K562 (cell line): ENCODE measurements around the gene ZNF213. TPM values are rescaled to one million over a fixed set of nuclear protein-coding genes. Genes with fewer than 3 reads are reported as not detected.

Source experiments
- ARHGAP35 ChIP-seq: fragments of 450-650 bp; IDR thresholded peaks from 2 replicates; pipeline ENCODE4 v1.6.1; 2018; ENCODE audit not compliant: partially characterized antibody
- CHD2 ChIP-seq: IDR thresholded peaks from 2 replicates; pipeline ENCODE4 v1.6.1; 2011; ENCODE audit warnings: low read depth, low read length
- E2F4 ChIP-seq: sonication (generic); formaldehyde crosslinking; IDR thresholded peaks from 2 replicates; pipeline ENCODE4 v1.8.0; 2022; ENCODE audit warnings: mild to moderate bottlenecking, low read depth, missing genetic modification reagents
- EP400 ChIP-seq: fragments of 450-650 bp; IDR thresholded peaks from 2 replicates; pipeline ENCODE4 v1.6.1; 2017; ENCODE audit warnings: antibody characterized with exemption, mild to moderate bottlenecking, moderate library complexity
- FOXA3 ChIP-seq, 2 experiments: fragments of 450-650 bp in 1 of 2; sonication (generic) in 1 of 2; formaldehyde crosslinking; IDR thresholded peaks in 1 of 2; conservative IDR thresholded peaks in 1 of 2; 2 replicates each; pipeline versions ENCODE4 v1.4.0 to v1.8.0; 2020 to 2022; ENCODE audit warnings: mild to moderate bottlenecking in 2 of 2, missing genetic modification reagents in 1 of 2
- FUS ChIP-seq: fragments of 200-400 bp; formaldehyde crosslinking; optimal IDR thresholded peaks from 2 replicates; pipeline ENCODE3; 2017; ENCODE audit warnings: low read depth, low read length
- GATAD2A ChIP-seq: fragments of 450-650 bp; IDR thresholded peaks from 2 replicates; pipeline ENCODE4 v1.6.1; 2017
- MECOM ChIP-seq: fragments of 250-450 bp; sonication (Bioruptor Pico); IDR thresholded peaks from 2 replicates; pipeline ENCODE4 v1.8.0; 2022; ENCODE audit warnings: inconsistent platforms
- MEF2A ChIP-seq: IDR thresholded peaks from 2 replicates; pipeline ENCODE4 v1.6.1; 2011; ENCODE audit warnings: low read depth, mild to moderate bottlenecking, low read length, moderate library complexity; ENCODE audit not compliant: control insufficient read depth
- PHB ChIP-seq: fragments of 250-450 bp; sonication (Bioruptor Pico); IDR thresholded peaks from 2 replicates; pipeline ENCODE4 v1.5.0; 2021
- PHF20 ChIP-seq: fragments of 450-650 bp; IDR thresholded peaks from 2 replicates; pipeline ENCODE4 v1.6.1; 2018; ENCODE audit not compliant: partially characterized antibody
- POLR2AphosphoS2 ChIP-seq: IDR thresholded peaks from 2 replicates; pipeline ENCODE4 v1.6.1; 2012; ENCODE audit warnings: low read length, improper control_type of control experiment
- SIX5 ChIP-seq, 2 experiments: IDR thresholded peaks; 2 replicates each; pipeline ENCODE4 v1.6.1; 2011; ENCODE audit warnings: low read length in 2 of 2, borderline replicate concordance in 1 of 2, low read depth in 1 of 2, mild to moderate bottlenecking in 1 of 2, moderate library complexity in 1 of 2; ENCODE audit not compliant: insufficient read depth in 1 of 2
- SRSF9 ChIP-seq: fragments of 200-400 bp; formaldehyde crosslinking; IDR thresholded peaks from 2 replicates; pipeline ENCODE4 v1.6.1; 2017; ENCODE audit warnings: low read depth, low read length, borderline replicate concordance
- STAG1 ChIP-seq: sonication (generic); formaldehyde crosslinking; IDR thresholded peaks from 2 replicates; pipeline ENCODE4 v1.5.0; 2020; ENCODE audit warnings: missing genetic modification reagents, borderline replicate concordance
- TAF9B ChIP-seq: fragments of 450-650 bp; IDR thresholded peaks from 2 replicates; pipeline ENCODE4 v1.6.1; 2018; ENCODE audit warnings: mild to moderate bottlenecking; ENCODE audit not compliant: partially characterized antibody
- ZNF24 ChIP-seq: fragments of 450-650 bp; IDR thresholded peaks from 2 replicates; pipeline ENCODE4 v1.6.1; 2016
- ZNF311 ChIP-seq: fragments of 250-450 bp; sonication (Bioruptor Pico); IDR thresholded peaks from 2 replicates; pipeline ENCODE4 v1.4.0; 2020; ENCODE audit warnings: mild to moderate bottlenecking, moderate library complexity
- ZNF431 ChIP-seq: sonication (generic); formaldehyde crosslinking; IDR thresholded peaks from 2 replicates; pipeline ENCODE4 v1.8.0; 2022; ENCODE audit warnings: mild to moderate bottlenecking, missing genetic modification reagents
- polyA plus RNA-seq, 8 experiments: library from polyadenylated mRNA; depleted of rRNA in 4 of 8; stranded (reverse) in 5 of 8; unstranded in 3 of 8; fragments of >200 nt; fragmentation: Nextera tagmentation in 2 of 8; fragmentation: Illumina TruSeq in 1 of 8; extraction: Ambion mirVana in 2 of 8; extraction: Trizol in 1 of 8; gene quantifications; 2 replicates each; pipeline versions ENCODE4 v1.2.1 to v1.2.3, GENCODE V29; 2011 to 2014; ENCODE audit warnings: inconsistent platforms in 1 of 8, missing spikeins in 1 of 8
- total RNA-seq, 7 experiments: library from RNA; depleted of rRNA in 6 of 7; stranded (reverse); fragments of >200 nt in 6 of 7; fragmentation: Illumina TruSeq in 2 of 7; extraction: Trizol in 2 of 7; gene quantifications; 2 replicates each; pipeline versions ENCODE4 v1.2.1 to v1.2.3, GENCODE V29; 2011 to 2021; ENCODE audit warnings: low replicate concordance in 1 of 7
- TF ChIP-seq, protein P1 (sequence below), 2 experiments: IDR thresholded peaks; 2 replicates each; pipeline ENCODE4 v1.6.1; 2011; ENCODE audit warnings: borderline replicate concordance in 1 of 2, control low read depth in 1 of 2, low read depth in 1 of 2, low read length in 1 of 2, mild to moderate bottlenecking in 1 of 2, mixed read lengths in 1 of 2, moderate library complexity in 1 of 2; ENCODE audit not compliant: insufficient read depth in 1 of 2, insufficient read length in 1 of 2, poor library complexity in 1 of 2, severe bottlenecking in 1 of 2; ENCODE audit errors: extremely low read depth in 1 of 2
- TF ChIP-seq, protein P2 (sequence below): fragments of 450-650 bp; IDR thresholded peaks from 2 replicates; pipeline ENCODE4 v1.6.1; 2017; ENCODE audit warnings: antibody characterized with exemption
- TF ChIP-seq, protein P3 (sequence below): IDR thresholded peaks from 2 replicates; pipeline ENCODE4 v1.6.1; 2012; ENCODE audit warnings: low read depth, low read length, improper control_type of control experiment, borderline replicate concordance

Gene ZNF213
- total and polyA plus RNA-seq, 9 of the 15 experiments (the other 6 are each of a cell fraction or from before 2014, with no cell fraction given), result 0.49 to 10.0 (median 1.8) TPM

- TF ChIP-seq, protein P1, sequence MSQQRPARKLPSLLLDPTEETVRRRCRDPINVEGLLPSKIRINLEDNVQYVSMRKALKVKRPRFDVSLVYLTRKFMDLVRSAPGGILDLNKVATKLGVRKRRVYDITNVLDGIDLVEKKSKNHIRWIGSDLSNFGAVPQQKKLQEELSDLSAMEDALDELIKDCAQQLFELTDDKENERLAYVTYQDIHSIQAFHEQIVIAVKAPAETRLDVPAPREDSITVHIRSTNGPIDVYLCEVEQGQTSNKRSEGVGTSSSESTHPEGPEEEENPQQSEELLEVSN (IDR thresholded peaks at IDR 0.05; ENCODE audit: borderline replicate concordance in 1 of 2, extremely low read depth in 1 of 2, insufficient read depth in 1 of 2, insufficient read length in 1 of 2, low read depth in 1 of 2, low read length in 1 of 2, poor library complexity in 1 of 2, severe bottlenecking in 1 of 2), result peak in 1 of 2 experiments; percentile 54
- TF ChIP-seq, protein P2, sequence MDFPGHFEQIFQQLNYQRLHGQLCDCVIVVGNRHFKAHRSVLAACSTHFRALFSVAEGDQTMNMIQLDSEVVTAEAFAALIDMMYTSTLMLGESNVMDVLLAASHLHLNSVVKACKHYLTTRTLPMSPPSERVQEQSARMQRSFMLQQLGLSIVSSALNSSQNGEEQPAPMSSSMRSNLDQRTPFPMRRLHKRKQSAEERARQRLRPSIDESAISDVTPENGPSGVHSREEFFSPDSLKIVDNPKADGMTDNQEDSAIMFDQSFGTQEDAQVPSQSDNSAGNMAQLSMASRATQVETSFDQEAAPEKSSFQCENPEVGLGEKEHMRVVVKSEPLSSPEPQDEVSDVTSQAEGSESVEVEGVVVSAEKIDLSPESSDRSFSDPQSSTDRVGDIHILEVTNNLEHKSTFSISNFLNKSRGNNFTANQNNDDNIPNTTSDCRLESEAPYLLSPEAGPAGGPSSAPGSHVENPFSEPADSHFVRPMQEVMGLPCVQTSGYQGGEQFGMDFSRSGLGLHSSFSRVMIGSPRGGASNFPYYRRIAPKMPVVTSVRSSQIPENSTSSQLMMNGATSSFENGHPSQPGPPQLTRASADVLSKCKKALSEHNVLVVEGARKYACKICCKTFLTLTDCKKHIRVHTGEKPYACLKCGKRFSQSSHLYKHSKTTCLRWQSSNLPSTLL, result peak; percentile 46; the same call in 1 of the 2 replicates
- TF ChIP-seq, protein P3, sequence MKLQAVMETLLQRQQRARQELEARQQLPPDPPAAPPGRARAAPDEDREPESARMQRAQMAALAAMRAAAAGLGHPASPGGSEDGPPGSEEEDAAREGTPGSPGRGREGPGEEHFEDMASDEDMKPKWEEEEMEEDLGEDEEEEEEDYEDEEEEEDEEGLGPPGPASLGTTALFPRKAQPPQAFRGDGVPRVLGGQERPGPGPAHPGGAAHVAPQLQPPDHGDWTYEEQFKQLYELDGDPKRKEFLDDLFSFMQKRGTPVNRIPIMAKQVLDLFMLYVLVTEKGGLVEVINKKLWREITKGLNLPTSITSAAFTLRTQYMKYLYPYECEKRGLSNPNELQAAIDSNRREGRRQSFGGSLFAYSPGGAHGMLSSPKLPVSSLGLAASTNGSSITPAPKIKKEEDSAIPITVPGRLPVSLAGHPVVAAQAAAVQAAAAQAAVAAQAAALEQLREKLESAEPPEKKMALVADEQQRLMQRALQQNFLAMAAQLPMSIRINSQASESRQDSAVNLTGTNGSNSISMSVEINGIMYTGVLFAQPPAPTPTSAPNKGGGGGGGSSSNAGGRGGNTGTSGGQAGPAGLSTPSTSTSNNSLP, result no peak
- TF ChIP-seq MECOM (CRISPR knock-in tag) (no peak), SRSF9 (no peak), ZNF24 (peak; percentile 49; the same call in 1 of the 2 replicates), GATAD2A (no peak), FUS (no peak), SIX5 (IDR thresholded peaks at IDR 0.05; ENCODE audit: borderline replicate concordance in 1 of 2, insufficient read depth in 1 of 2, low read depth in 1 of 2, low read length in 2 of 2) (no peak), E2F4 (CRISPR knock-in tag) (no peak), PHF20 (peak; percentile 74), ZNF311 (CRISPR knock-in tag) (no peak), CHD2 (peak; percentile 64), ZNF431 (CRISPR knock-in tag) (peak; percentile 35; the same call in 1 of the 2 replicates), POLR2AphosphoS2 (no peak), FOXA3 (CRISPR knock-in tag; conservative IDR thresholded peaks at IDR 0.05 in 1 of 2, IDR thresholded peaks at IDR 0.05 in 1 of 2) (no peak), TAF9B (no peak), PHB (no peak), EP400 (peak; percentile 73; the same call in 1 of the 2 replicates), STAG1 (CRISPR knock-in tag) (no peak), ARHGAP35 (no peak), MEF2A (no peak)
Measured at GRCh38 chr16:3158510-3159314, 23.9 kb downstream of the ZNF213 start (continued).
